ENCODE data around the gene ESAM.
A peak's percentile ranks its signal among the peaks of the same experiment; 100 is the strongest.

ESAM gene

DNA sequence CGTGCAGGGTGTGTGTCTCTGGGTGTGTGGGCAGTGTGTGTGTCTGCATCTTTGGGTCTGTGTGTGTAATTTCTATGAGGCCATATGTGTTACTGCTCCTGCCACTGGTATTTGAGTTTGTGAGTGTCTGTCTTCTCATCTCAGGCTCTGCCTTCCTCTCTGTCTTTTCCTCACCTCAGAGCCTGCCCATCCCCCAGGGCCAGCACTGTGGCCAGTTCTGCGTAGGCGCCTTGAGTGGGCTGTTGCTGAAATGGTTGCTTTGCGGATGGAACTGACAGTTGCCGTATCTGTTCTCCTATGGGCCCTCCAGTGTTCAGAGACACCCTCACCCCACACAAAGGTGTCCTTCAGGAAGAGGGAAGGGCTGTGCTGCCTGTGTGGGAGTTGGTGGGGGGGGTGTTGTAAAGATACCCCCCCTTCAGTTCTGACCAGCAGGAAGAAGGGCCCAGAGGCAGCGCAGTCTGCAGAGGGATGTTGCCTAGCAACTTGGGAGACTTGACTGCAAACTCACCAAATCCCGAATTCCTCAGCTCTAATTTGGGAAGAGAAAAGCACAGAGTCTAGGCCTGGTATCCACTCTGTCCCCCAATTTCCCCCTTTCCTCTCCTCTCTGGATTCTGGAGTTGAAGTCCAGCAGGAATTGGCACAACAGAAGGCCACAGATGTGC is 24.3 kb downstream of the ESAM start:
- Mint-ChIP-seq H3K27ac (no peak overlapping the region), H3K36me3 (ENCODE audit: low read depth) (no peaks in the 10 kb centered on the region)

DNA sequence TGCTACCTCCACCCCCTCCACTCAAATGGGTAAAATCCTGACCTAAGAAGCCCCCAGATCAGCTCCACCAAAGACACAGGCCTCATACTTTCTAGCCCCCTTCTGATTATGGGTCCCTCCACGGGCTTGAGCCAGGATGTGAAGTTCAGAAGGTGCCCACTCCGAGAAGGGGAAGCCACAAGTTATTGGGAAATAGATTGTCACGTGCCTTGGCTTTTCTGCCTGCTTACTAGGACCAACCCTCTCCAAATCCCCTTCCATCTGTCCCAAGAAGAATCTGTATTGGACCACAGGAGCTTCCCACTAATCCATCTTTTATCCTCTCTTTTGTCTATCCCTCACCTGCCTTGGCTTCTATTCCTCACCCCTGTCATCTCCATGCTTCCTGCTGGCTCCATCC is 25.4 kb downstream of the ESAM start:
- H3K4me3 Mint-ChIP-seq, result no peak overlapping the region
- H3K36me3 Mint-ChIP-seq (ENCODE audit: low read depth), result no peaks in the 10 kb centered on the region
- no peaks in the 10 kb centered on the region for H3K9me3 Mint-ChIP-seq
- H3K4me1 Mint-ChIP-seq, result peaks cover 11% of the 10 kb centered on the region
- H3K27me3 Mint-ChIP-seq (ENCODE audit: low read depth), result peaks cover 81% of the 10 kb centered on the region
- TF ChIP-seq, protein P1, sequence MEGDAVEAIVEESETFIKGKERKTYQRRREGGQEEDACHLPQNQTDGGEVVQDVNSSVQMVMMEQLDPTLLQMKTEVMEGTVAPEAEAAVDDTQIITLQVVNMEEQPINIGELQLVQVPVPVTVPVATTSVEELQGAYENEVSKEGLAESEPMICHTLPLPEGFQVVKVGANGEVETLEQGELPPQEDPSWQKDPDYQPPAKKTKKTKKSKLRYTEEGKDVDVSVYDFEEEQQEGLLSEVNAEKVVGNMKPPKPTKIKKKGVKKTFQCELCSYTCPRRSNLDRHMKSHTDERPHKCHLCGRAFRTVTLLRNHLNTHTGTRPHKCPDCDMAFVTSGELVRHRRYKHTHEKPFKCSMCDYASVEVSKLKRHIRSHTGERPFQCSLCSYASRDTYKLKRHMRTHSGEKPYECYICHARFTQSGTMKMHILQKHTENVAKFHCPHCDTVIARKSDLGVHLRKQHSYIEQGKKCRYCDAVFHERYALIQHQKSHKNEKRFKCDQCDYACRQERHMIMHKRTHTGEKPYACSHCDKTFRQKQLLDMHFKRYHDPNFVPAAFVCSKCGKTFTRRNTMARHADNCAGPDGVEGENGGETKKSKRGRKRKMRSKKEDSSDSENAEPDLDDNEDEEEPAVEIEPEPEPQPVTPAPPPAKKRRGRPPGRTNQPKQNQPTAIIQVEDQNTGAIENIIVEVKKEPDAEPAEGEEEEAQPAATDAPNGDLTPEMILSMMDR (IDR thresholded peaks at IDR 0.05; ENCODE audit: unreplicated experiment in 3 of 3), result no peak
- no peak overlapping the region for H3K27ac Mint-ChIP-seq

More for the DNA sequence above, 24.3 kb downstream of the ESAM start:
- Mint-ChIP-seq H3K9me3 (no peaks in the 10 kb centered on the region), H3K27me3 (ENCODE audit: low read depth) (peaks cover 87% of the 10 kb centered on the region), H3K4me1 (peaks cover 11% of the 10 kb centered on the region), H3K4me3 (peak overlapping the region in 2 of 3 experiments; percentile 13 to 36)
- TF ChIP-seq, protein P1 (IDR thresholded peaks at IDR 0.05; ENCODE audit: unreplicated experiment in 3 of 3), result no peak

DNA sequence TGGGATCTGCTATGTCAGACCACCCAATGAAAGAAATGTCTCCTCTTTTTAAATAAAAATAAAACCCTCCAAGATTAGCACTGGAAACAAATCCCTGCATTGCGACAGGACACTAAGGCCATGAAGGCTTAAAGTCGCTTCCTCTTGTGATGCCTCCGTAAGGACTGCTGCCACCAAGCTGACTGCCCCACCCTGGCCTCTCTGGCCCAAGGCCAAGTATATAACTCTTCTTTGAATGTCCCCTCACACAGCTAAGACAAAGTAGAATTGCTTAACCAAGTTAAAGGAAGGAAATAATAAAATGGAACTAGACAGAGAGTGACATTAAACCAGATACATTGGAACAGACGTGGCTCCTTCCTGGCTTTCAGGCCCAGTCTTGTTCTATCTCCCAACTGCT is 29.9 kb downstream of the ESAM start:
- Mint-ChIP-seq H3K4me3 (no peak overlapping the region), H3K36me3 (ENCODE audit: low read depth) (no peaks in the 10 kb centered on the region), H3K4me1 (no peaks in the 10 kb centered on the region), H3K27ac (no peak overlapping the region), H3K9me3 (no peaks in the 10 kb centered on the region), H3K27me3 (ENCODE audit: low read depth) (peaks cover 46% of the 10 kb centered on the region)
- TF ChIP-seq, protein P1 (IDR thresholded peaks at IDR 0.05; ENCODE audit: unreplicated experiment in 3 of 3), result no peak

DNA sequence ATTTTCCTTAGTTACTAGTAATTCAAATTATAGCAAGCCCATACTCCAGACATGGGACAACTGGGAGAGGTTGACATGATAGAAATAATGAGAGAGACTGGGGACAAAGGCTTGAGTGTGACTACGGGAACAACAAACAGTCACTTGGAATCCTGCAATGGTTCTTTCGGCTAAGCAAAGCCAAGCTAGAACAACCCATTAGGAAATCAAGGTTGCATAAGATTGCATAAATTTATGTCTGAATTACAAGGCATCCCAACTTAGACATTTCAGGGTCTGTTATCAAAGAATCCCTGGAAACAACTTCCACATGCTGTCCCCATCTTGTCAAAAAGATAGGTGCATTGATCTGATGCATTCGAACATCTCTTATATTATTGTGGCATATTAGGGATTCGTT is 32.5 kb downstream of the ESAM start:
- Mint-ChIP-seq H3K27ac (no peak overlapping the region), H3K4me1 (peaks cover 17% of the 10 kb centered on the region), H3K27me3 (ENCODE audit: low read depth) (peaks cover 36% of the 10 kb centered on the region), H3K9me3 (no peaks in the 10 kb centered on the region), H3K4me3 (no peak overlapping the region), H3K36me3 (ENCODE audit: low read depth) (no peaks in the 10 kb centered on the region)
- TF ChIP-seq, protein P1 (IDR thresholded peaks at IDR 0.05; ENCODE audit: unreplicated experiment in 3 of 3), result no peak

DNA sequence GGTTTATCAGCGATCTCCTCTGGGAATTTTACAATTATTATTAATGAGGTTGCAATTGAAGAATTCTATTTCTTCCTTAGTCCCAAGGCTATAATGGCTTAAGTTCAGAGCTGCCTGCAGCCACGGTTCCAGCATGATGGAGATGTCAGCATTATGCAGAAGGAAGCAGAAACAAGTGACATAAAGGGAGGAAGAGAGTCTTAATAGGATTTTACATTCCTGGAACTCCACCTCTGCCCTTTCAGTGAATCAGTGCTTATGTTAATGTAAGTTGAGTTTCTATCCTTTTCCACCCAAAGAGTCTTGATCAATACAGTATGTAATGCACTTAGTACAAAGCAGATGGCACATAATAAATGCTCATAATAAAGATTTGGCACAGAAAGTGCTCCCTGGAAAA is 34.0 kb downstream of the ESAM start:
- TF ChIP-seq, protein P1 (IDR thresholded peaks at IDR 0.05; ENCODE audit: unreplicated experiment in 3 of 3), result no peak
- Mint-ChIP-seq H3K4me3 (no peak overlapping the region), H3K4me1 (peaks cover 20% of the 10 kb centered on the region), H3K9me3 (no peaks in the 10 kb centered on the region), H3K27ac (no peak overlapping the region), H3K36me3 (ENCODE audit: low read depth) (no peaks in the 10 kb centered on the region), H3K27me3 (ENCODE audit: low read depth) (peaks cover 45% of the 10 kb centered on the region)

DNA sequence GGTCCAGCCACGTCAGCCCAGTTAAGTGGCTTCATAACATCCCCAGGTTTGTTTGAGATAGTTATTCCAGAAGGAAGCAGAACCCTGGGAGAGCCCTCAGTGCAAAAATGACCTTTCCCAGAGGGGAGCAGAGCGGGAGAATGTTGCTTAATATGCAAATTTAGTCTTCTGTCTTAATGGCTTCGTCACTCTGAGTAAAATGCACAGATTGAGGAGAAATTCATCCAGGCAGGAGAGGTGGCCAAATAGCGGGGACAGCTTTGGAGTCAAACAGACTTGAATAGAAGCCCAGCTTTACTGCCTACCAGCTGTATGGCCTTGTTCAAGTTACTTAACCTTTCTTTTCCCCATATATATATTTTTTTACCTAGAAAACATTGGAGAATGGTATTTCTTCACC is 34.6 kb downstream of the ESAM start:
- peaks cover 23% of the 10 kb centered on the region for H3K4me1 Mint-ChIP-seq
- H3K27ac Mint-ChIP-seq, result no peak overlapping the region
- TF ChIP-seq, protein P1 (IDR thresholded peaks at IDR 0.05; ENCODE audit: unreplicated experiment in 3 of 3), result no peak
- H3K36me3 Mint-ChIP-seq (ENCODE audit: low read depth), result no peaks in the 10 kb centered on the region
- no peaks in the 10 kb centered on the region for H3K9me3 Mint-ChIP-seq
- H3K27me3 Mint-ChIP-seq (ENCODE audit: low read depth), result peaks cover 51% of the 10 kb centered on the region
- no peak overlapping the region for H3K4me3 Mint-ChIP-seq
